ENCODE data around the gene SENP6.
"Not testable (repeated sequence)": the region's sequence is repeated elsewhere in the genome, so short reads cannot be mapped to it uniquely, and the experiment has no call there.

SENP6 gene

GRCh38 chr6:75673884-75674283 is 72.2 kb downstream of the SENP6 start:
- DNase-seq = no peak

GRCh38 chr6:75676377-75676776 is 74.7 kb downstream of the SENP6 start:
- DNase-seq = no peak

- DNase-seq = not testable (repeated sequence)
Measured at GRCh38 chr6:75682548-75682947, 80.9 kb downstream of the SENP6 start.

GRCh38 chr6:75683005-75683404 is 81.3 kb downstream of the SENP6 start:
- not testable (repeated sequence) for DNase-seq

GRCh38 chr6:75687535-75687934 is 85.9 kb downstream of the SENP6 start:
- DNase-seq = not testable (repeated sequence)

GRCh38 chr6:75687937-75688336 is 86.3 kb downstream of the SENP6 start:
- DNase-seq = not testable (repeated sequence)

GRCh38 chr6:75689576-75689975 is 87.9 kb downstream of the SENP6 start:
- DNase-seq = no peak

- DNase-seq = no peak
Measured at GRCh38 chr6:75691012-75691411, 89.3 kb downstream of the SENP6 start.

GRCh38 chr6:75693534-75693933 is 91.9 kb downstream of the SENP6 start:
- no peak for DNase-seq

GRCh38 chr6:75694406-75694805 is 92.7 kb downstream of the SENP6 start:
- DNase-seq = no peak

GRCh38 chr6:75708334-75708733 is 106.7 kb downstream of the SENP6 start:
- not testable (repeated sequence) for DNase-seq

GRCh38 chr6:75711173-75711572 is 109.5 kb downstream of the SENP6 start:
- no peak for DNase-seq

- no peak for DNase-seq
Measured at GRCh38 chr6:75719133-75719532, 117.5 kb downstream of the SENP6 start.

- no peak for DNase-seq
Measured at GRCh38 chr6:75723382-75723781, 121.7 kb downstream of the SENP6 start.

- DNase-seq = no peak
Measured at GRCh38 chr6:75727206-75727605, 125.5 kb downstream of the SENP6 start.

- DNase-seq = not testable (repeated sequence)
Measured at GRCh38 chr6:75731029-75731428, 129.3 kb downstream of the SENP6 start.

GRCh38 chr6:75735491-75736186 is 134.0 kb downstream of the SENP6 start:
- DNase-seq = no peak

- DNase-seq = no peak
Measured at GRCh38 chr6:75743971-75744370, 142.3 kb downstream of the SENP6 start.

GRCh38 chr6:75745404-75745803 is 143.7 kb downstream of the SENP6 start:
- DNase-seq = no peak

- no peak for DNase-seq
Measured at GRCh38 chr6:75746221-75746620, 144.5 kb downstream of the SENP6 start.

GRCh38 chr6:75747152-75747992 is 145.7 kb downstream of the SENP6 start:
- no peak for DNase-seq

GRCh38 chr6:75748003-75748742 is 146.5 kb downstream of the SENP6 start:
- DNase-seq = peak in 1 of 2 donors; percentile 5

- peak; percentile 21 to 45 for DNase-seq
Measured at GRCh38 chr6:75748743-75749538, 147.3 kb downstream of the SENP6 start, which contains the start of gene MYO6. TSS of gene MYO6 (plus strand) at chr6:75749239. CDS start at chr6:75817548, 68,309 bp downstream.
